Measurements from ENCODE around the gene ESYT2.

DNA sequence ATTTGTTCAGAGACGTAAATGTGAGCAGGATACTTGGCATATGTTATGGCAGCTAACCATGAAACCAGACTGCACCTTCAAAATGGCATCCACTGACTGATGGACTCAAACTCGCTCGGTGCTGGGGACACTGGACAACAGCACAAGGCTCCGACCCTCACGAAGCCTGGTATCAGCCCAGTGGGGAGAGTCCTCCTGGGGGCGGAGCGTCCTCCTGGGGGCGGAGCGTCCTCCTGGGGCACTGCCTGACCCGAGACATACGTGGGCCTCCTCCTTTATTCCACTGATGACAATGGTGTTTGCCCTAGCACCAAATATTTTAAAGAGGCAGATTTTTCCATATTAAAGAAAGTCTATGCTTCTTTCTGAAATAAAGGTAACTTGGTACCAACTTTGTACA lies 39.5 kb downstream of the ESYT2 start:
- no peak for TF ChIP-seq CTCF (IDR thresholded peaks at IDR 0.05)
- TF ChIP-seq EP300 (IDR thresholded peaks at IDR 0.05): no peak
